ENCODE results near the gene TMEM72. TPM values are rescaled to one million over a fixed set of nuclear protein-coding genes. Genes with fewer than 3 reads are reported as not detected.

TMEM72 gene
- total RNA-seq, 3 donors from 2014 or later (not counting 1 experiment from before 2014, with no cell fraction given): not detected

DNA sequence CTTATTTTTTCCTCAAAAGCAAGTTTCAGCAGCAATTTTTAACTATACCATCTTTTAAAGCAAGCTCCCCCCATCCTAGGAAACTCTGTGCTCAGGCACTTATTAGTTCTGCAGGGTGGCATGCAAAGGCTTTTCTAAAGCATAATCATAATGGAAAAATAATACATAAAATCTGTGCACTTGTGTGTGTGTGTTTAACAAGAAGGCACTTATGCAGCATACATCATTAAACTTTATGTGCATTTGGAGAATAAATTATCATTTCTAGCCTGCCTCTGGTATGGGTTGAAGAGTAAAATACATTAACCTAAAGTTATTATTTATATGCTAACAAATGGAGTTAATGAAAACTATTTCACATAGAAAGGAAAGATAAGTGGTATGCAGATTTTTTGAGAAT lies 42.9 kb downstream of the TMEM72 start:
- ATAC-seq: no peak
- H3K27me3 Mint-ChIP-seq (ENCODE audit: low read depth in 2 of 2): no peaks in the 10 kb centered on the region

GRCh38 chr10:44954962-44955361 lies 43.8 kb downstream of the TMEM72 start:
- H3K4me1 ChIP-seq (ENCODE audit: control insufficient read depth, insufficient read depth, low read length): peaks cover 28% of the 10 kb centered on the region
- H3K27ac ChIP-seq (ENCODE audit: low read length): no peak overlapping the region
- Mint-ChIP-seq H3K36me3 (no peaks in the 10 kb centered on the region), H3K4me3 (no peak overlapping the region), H3K4me1 (peaks cover 36 to 47% of the 10 kb centered on the region in 2 donors), H3K27ac (peak overlapping the region in 1 of 2 donors; percentile 5), H3K9me3 (no peaks in the 10 kb centered on the region), H3K27me3 (ENCODE audit: low read depth in 2 of 2) (no peaks in the 10 kb centered on the region)
- no peak overlapping the region for H3K4me3 ChIP-seq (ENCODE audit: low read length)
- DNase-seq: no peak
- no peaks in the 10 kb centered on the region for H3K9me3 ChIP-seq (ENCODE audit: control insufficient read depth, insufficient read depth, low read length)
- peaks cover 8% of the 10 kb centered on the region for H3K36me3 ChIP-seq (ENCODE audit: control insufficient read depth, insufficient read depth, low read length)
- intact Hi-C loops (cut with micrococcal nuclease): no loop called here
- no peak for TF ChIP-seq CTCF (IDR thresholded peaks at IDR 0.05)
- H3K27me3 ChIP-seq (ENCODE audit: control insufficient read depth, insufficient read depth, low read length): no peaks in the 10 kb centered on the region
- ATAC-seq: no peak

More for the DNA sequence above, 42.9 kb downstream of the TMEM72 start:
- Histone ChIP-seq H3K4me3 (ENCODE audit: low read length) (no peak overlapping the region), H3K9me3 (ENCODE audit: control insufficient read depth, insufficient read depth, low read length) (no peaks in the 10 kb centered on the region), H3K27ac (ENCODE audit: low read length) (no peak overlapping the region), H3K36me3 (ENCODE audit: control insufficient read depth, insufficient read depth, low read length) (peaks cover 8% of the 10 kb centered on the region), H3K27me3 (ENCODE audit: control insufficient read depth, insufficient read depth, low read length) (no peaks in the 10 kb centered on the region), H3K4me1 (ENCODE audit: control insufficient read depth, insufficient read depth, low read length) (peaks cover 28% of the 10 kb centered on the region)
- Mint-ChIP-seq H3K9me3 (no peaks in the 10 kb centered on the region), H3K27ac (peak overlapping the region in 1 of 2 donors; percentile 21), H3K4me3 (no peak overlapping the region), H3K36me3 (no peaks in the 10 kb centered on the region), H3K4me1 (peaks cover 45 to 52% of the 10 kb centered on the region in 2 donors)
- no peak for TF ChIP-seq CTCF (IDR thresholded peaks at IDR 0.05)
- intact Hi-C loops (cut with micrococcal nuclease): no loop called here
- no peak for DNase-seq

GRCh38 chr10:44955413-44956070 lies 44.4 kb downstream of the TMEM72 start:
- Histone ChIP-seq H3K4me3 (ENCODE audit: low read length) (no peak overlapping the region), H3K4me1 (ENCODE audit: control insufficient read depth, insufficient read depth, low read length) (peaks cover 29% of the 10 kb centered on the region), H3K9me3 (ENCODE audit: control insufficient read depth, insufficient read depth, low read length) (no peaks in the 10 kb centered on the region), H3K27ac (ENCODE audit: low read length) (no peak overlapping the region), H3K36me3 (ENCODE audit: control insufficient read depth, insufficient read depth, low read length) (peaks cover 8% of the 10 kb centered on the region), H3K27me3 (ENCODE audit: control insufficient read depth, insufficient read depth, low read length) (no peaks in the 10 kb centered on the region)
- no peak for TF ChIP-seq CTCF (IDR thresholded peaks at IDR 0.05)
- intact Hi-C loops (cut with micrococcal nuclease): no loop called here
- Mint-ChIP-seq H3K36me3 (no peaks in the 10 kb centered on the region), H3K9me3 (no peaks in the 10 kb centered on the region), H3K27me3 (ENCODE audit: low read depth in 2 of 2) (no peaks in the 10 kb centered on the region), H3K4me1 (peaks cover 40 to 47% of the 10 kb centered on the region in 2 donors), H3K27ac (no peak overlapping the region), H3K4me3 (no peak overlapping the region)
- no peak for DNase-seq
- no peak for ATAC-seq
- WGBS (ENCODE audit: insufficient coverage): 86% methylated on average over 8 of the region's 8 CpGs

GRCh38 chr10:44956226-44956625 lies 45.1 kb downstream of the TMEM72 start:
- intact Hi-C loops (cut with micrococcal nuclease): no loop called here
- H3K9me3 Mint-ChIP-seq: no peaks in the 10 kb centered on the region

More at GRCh38 chr10:44956226-44956625, 45.1 kb downstream of the TMEM72 start:
- H3K9me3 ChIP-seq (ENCODE audit: control insufficient read depth, insufficient read depth, low read length): no peaks in the 10 kb centered on the region
- peaks cover 8% of the 10 kb centered on the region for H3K36me3 ChIP-seq (ENCODE audit: control insufficient read depth, insufficient read depth, low read length)
- no peak for TF ChIP-seq CTCF (IDR thresholded peaks at IDR 0.05)
- H3K27ac Mint-ChIP-seq: no peak overlapping the region
- DNase-seq (no peak), ATAC-seq (no peak)
- H3K4me3 ChIP-seq (ENCODE audit: low read length): no peak overlapping the region
- H3K4me1 Mint-ChIP-seq: peaks cover 47 to 51% of the 10 kb centered on the region in 2 donors
- H3K27me3 ChIP-seq (ENCODE audit: control insufficient read depth, insufficient read depth, low read length): no peaks in the 10 kb centered on the region
- no peaks in the 10 kb centered on the region for H3K27me3 Mint-ChIP-seq (ENCODE audit: low read depth in 2 of 2)
- no peak overlapping the region for H3K27ac ChIP-seq (ENCODE audit: low read length)
- H3K36me3 Mint-ChIP-seq: no peaks in the 10 kb centered on the region
- H3K4me3 Mint-ChIP-seq: no peak overlapping the region
- H3K4me1 ChIP-seq (ENCODE audit: control insufficient read depth, insufficient read depth, low read length): peaks cover 33% of the 10 kb centered on the region
- WGBS (ENCODE audit: insufficient coverage): 94% methylated on average over 4 of the region's 4 CpGs
